H1 (cell line): ENCODE results near the gene GALNT18. TPM values are rescaled to one million over a fixed set of nuclear protein-coding genes. Genes with fewer than 3 reads are reported as not detected.

Experiments used
- CBX5 ChIP-seq: fragments of 300-800, 300-1000 bp; sonication (generic); IDR thresholded peaks from 2 replicates; pipeline ENCODE4 v1.7.1; 2016; ENCODE audit warnings: antibody characterized with exemption, low read length, low read depth
- CREB1 ChIP-seq: IDR thresholded peaks from 2 replicates; pipeline ENCODE4 v1.6.1; 2012; ENCODE audit warnings: inconsistent platforms
- CTBP2 ChIP-seq: IDR thresholded peaks from 2 replicates; pipeline ENCODE4 v1.7.0; 2011; ENCODE audit warnings: borderline replicate concordance, mild to moderate bottlenecking, moderate library complexity, mixed read lengths, low read length; ENCODE audit not compliant: insufficient read depth, insufficient read length
- EP300 ChIP-seq, 2 experiments: IDR thresholded peaks; 1 replicate in 1 of 2; 2 replicates in 1 of 2; pipeline ENCODE4 v1.6.1; 2011 to 2012; ENCODE audit warnings: low read depth in 2 of 2, low read length in 2 of 2, mild to moderate bottlenecking in 2 of 2, borderline replicate concordance in 1 of 2, inconsistent platforms in 1 of 2, moderate library complexity in 1 of 2
- EZH2 ChIP-seq: fragments of 200-600 bp; sonication (generic); IDR thresholded peaks from 2 replicates; pipeline ENCODE4 v1.7.1; 2012; ENCODE audit warnings: low read depth, mild to moderate bottlenecking, moderate library complexity, low read length, inconsistent platforms; ENCODE audit not compliant: severe bottlenecking
- FOSL1 ChIP-seq: IDR thresholded peaks from 2 replicates; pipeline ENCODE4 v1.6.1; 2011; ENCODE audit warnings: mild to moderate bottlenecking, low read depth, low read length, moderate library complexity; ENCODE audit not compliant: insufficient read depth
- JUND ChIP-seq: IDR thresholded peaks from 2 replicates; pipeline ENCODE4 v1.6.1; 2011; ENCODE audit warnings: mild to moderate bottlenecking, improper control_type of control experiment, low read length
- NRF1 ChIP-seq: IDR thresholded peaks from 2 replicates; pipeline ENCODE4 v1.6.1; 2011; ENCODE audit warnings: mild to moderate bottlenecking, low read depth, low read length, improper control_type of control experiment
- PHF8 ChIP-seq: fragments of 200-600 bp; sonication (generic); conservative IDR thresholded peaks from 2 replicates; pipeline ENCODE4 v1.7.1; 2012; ENCODE audit warnings: low read depth, mild to moderate bottlenecking, inconsistent platforms, low read length, moderate library complexity
- RAD21 ChIP-seq, 2 experiments: IDR thresholded peaks in 1 of 2; conservative IDR thresholded peaks in 1 of 2; 2 replicates each; pipeline ENCODE4 v1.6.1; 2011; ENCODE audit warnings: low read depth in 2 of 2, low read length in 2 of 2, improper control_type of control experiment in 1 of 2, inconsistent platforms in 1 of 2, mild to moderate bottlenecking in 1 of 2, moderate library complexity in 1 of 2
- SIN3A ChIP-seq, 2 experiments: IDR thresholded peaks in 1 of 2; conservative IDR thresholded peaks in 1 of 2; 2 replicates each; pipeline ENCODE4 v1.6.1; 2011 to 2012; ENCODE audit warnings: low read length in 2 of 2, improper control_type of control experiment in 1 of 2, low read depth in 1 of 2, mild to moderate bottlenecking in 1 of 2
- TAF7 ChIP-seq: optimal IDR thresholded peaks from 2 replicates; pipeline ENCODE3; 2011; ENCODE audit warnings: low read depth, mild to moderate bottlenecking, inconsistent platforms, low read length, moderate library complexity, borderline replicate concordance
- polyA plus RNA-seq, 7 experiments: library from polyadenylated mRNA; depleted of rRNA in 3 of 7; stranded (reverse) in 5 of 7; unstranded in 2 of 7; fragments of >200 nt in 5 of 7; fragments of 200-250 nt in 2 of 7; gene quantifications; 1 replicate in 5 of 7; 2 replicates in 1 of 7; 4 replicates in 1 of 7; pipeline versions ENCODE4 v1.2.1 to v1.2.3, GENCODE V29; 2011 to 2013; ENCODE audit warnings: missing spikeins in 2 of 7, mixed read lengths in 2 of 7
- total RNA-seq: library from RNA; stranded (reverse); fragmentation: NEBNext Ultra II Directional; extraction: Animal tissue kit (Norgen Biotek cat#: 25700); gene quantifications from 2 replicates; pipeline ENCODE4 v1.2.1, GENCODE V29; 2021

Gene GALNT18
- total and polyA plus RNA-seq, 2 of the 8 experiments (the other 6 are each of a cell fraction or from before 2014, with no cell fraction given), result 6.0 to 9.4 TPM

- no peak for TF ChIP-seq PHF8
- no peak for TF ChIP-seq TAF7
- no peak for TF ChIP-seq EZH2
- TF ChIP-seq JUND, result no peak
- TF ChIP-seq EP300 (IDR thresholded peaks at IDR 0.05; ENCODE audit: borderline replicate concordance in 1 of 2, low read depth in 2 of 2, low read length in 2 of 2), result no peak
- no peak for TF ChIP-seq CREB1
- no peak for TF ChIP-seq CTBP2
- TF ChIP-seq SIN3A (conservative IDR thresholded peaks at IDR 0.05 in 1 of 2, IDR thresholded peaks at IDR 0.05 in 1 of 2; ENCODE audit: low read depth in 1 of 2, low read length in 2 of 2), result no peak
- TF ChIP-seq RAD21 (IDR thresholded peaks at IDR 0.05 in 1 of 2, conservative IDR thresholded peaks at IDR 0.05 in 1 of 2; ENCODE audit: low read depth in 2 of 2, low read length in 2 of 2), result no peak
- TF ChIP-seq CBX5, result no peak
- TF ChIP-seq FOSL1, result no peak
- no peak for TF ChIP-seq NRF1
These were observed 130.8 kb downstream of the GALNT18 start (continued) for GRCh38 chr11:11491014-11491413.
